Urinary bladder (tissue), 4 donors: ENCODE data around the gene ARHGAP26. TPM values are rescaled to one million over a fixed set of nuclear protein-coding genes. Genes with fewer than 3 reads are reported as not detected.

Experiments used
- DNase-seq: peaks from one replicate; pipeline ENCODE4 v3.0.0-alpha.2; 2015; ENCODE audit errors: extremely low spot score
- H3K27ac ChIP-seq: one replicate; pipeline ENCODE4 v1.5.1; 2013; ENCODE audit warnings: low read depth, mild to moderate bottlenecking, moderate library complexity
- H3K36me3 ChIP-seq: one replicate; pipeline ENCODE4 v1.6.1; 2013; ENCODE audit warnings: mild to moderate bottlenecking, moderate library complexity; ENCODE audit not compliant: insufficient read depth
- H3K4me1 ChIP-seq: one replicate; pipeline ENCODE4 v1.6.1; 2013; ENCODE audit warnings: mild to moderate bottlenecking, moderate library complexity; ENCODE audit not compliant: insufficient read depth
- H3K4me3 ChIP-seq: one replicate; pipeline ENCODE4 v1.5.1; 2013; ENCODE audit warnings: low read depth, low read length
- WGBS: extraction: QIAGEN DNeasy Blood & Tissue Kit; methylation state at CpG from one replicate; pipeline ENCODE4 v1.1.7; 2013; 5-methylcytosine and 5-hydroxymethylcytosine counted together
- polyA plus RNA-seq: library from polyadenylated mRNA; stranded (reverse); fragments of 200-250 nt; gene quantifications from one replicate; pipeline ENCODE4 v1.2.3, GENCODE V29; 2013
- total RNA-seq: library from RNA; depleted of rRNA; stranded (reverse); fragments of >200 nt; gene quantifications from one replicate; pipeline ENCODE4 v1.2.3, GENCODE V29; 2014
- donor health status: healthy with polysubstance abuse.
- donor health status: healthy.

The ARHGAP26 gene
- total and polyA plus RNA-seq, 2 donors, result 5.7 to 54.2 TPM

GRCh38 chr5:143159031-143159430 is 388.9 kb downstream of the ARHGAP26 start:
- Histone ChIP-seq H3K4me1 (no peaks in the 10 kb centered on the region), H3K27ac (no peak overlapping the region), H3K36me3 (no peaks in the 10 kb centered on the region), H3K4me3 (no peak overlapping the region)
- no peak for DNase-seq
- WGBS, result 65% methylated on average over 3 of the region's 3 CpGs

GRCh38 chr5:143161885-143162540 is 391.8 kb downstream of the ARHGAP26 start:
- 86% methylated on average over 5 of the region's 5 CpGs for WGBS
- DNase-seq, result no peak
- Histone ChIP-seq H3K4me3 (no peak overlapping the region), H3K27ac (no peak overlapping the region), H3K4me1 (no peaks in the 10 kb centered on the region), H3K36me3 (no peaks in the 10 kb centered on the region)

GRCh38 chr5:143162810-143163209 is 392.6 kb downstream of the ARHGAP26 start:
- WGBS, result 99% methylated on average over 3 of the region's 3 CpGs
- Histone ChIP-seq H3K36me3 (no peaks in the 10 kb centered on the region), H3K4me1 (no peaks in the 10 kb centered on the region)

GRCh38 chr5:143164557-143164956 is 394.4 kb downstream of the ARHGAP26 start:
- Histone ChIP-seq H3K36me3 (no peaks in the 10 kb centered on the region), H3K4me1 (no peaks in the 10 kb centered on the region), H3K27ac (no peak overlapping the region), H3K4me3 (no peak overlapping the region)
- no peak for DNase-seq
- WGBS, result 95% methylated on average over 4 of the region's 4 CpGs

More at GRCh38 chr5:143162810-143163209, 392.6 kb downstream of the ARHGAP26 start:
- H3K27ac ChIP-seq, result no peak overlapping the region
- no peak for DNase-seq
- H3K4me3 ChIP-seq, result no peak overlapping the region

GRCh38 chr5:143165049-143165880 is 395.1 kb downstream of the ARHGAP26 start:
- 93% methylated on average over 12 of the region's 12 CpGs for WGBS
- DNase-seq, result no peak
- H3K4me1 ChIP-seq, result no peaks in the 10 kb centered on the region
- H3K4me3 ChIP-seq, result no peak overlapping the region
- H3K36me3 ChIP-seq, result no peaks in the 10 kb centered on the region
- no peak overlapping the region for H3K27ac ChIP-seq

GRCh38 chr5:143166090-143166489 is 395.9 kb downstream of the ARHGAP26 start:
- Histone ChIP-seq H3K27ac (no peak overlapping the region), H3K36me3 (no peaks in the 10 kb centered on the region), H3K4me3 (no peak overlapping the region), H3K4me1 (no peaks in the 10 kb centered on the region)
- WGBS, result 99% methylated on average over 4 of the region's 4 CpGs
- no peak for DNase-seq

GRCh38 chr5:143166661-143167420 is 396.7 kb downstream of the ARHGAP26 start:
- no peaks in the 10 kb centered on the region for H3K4me1 ChIP-seq
- no peaks in the 10 kb centered on the region for H3K36me3 ChIP-seq
- WGBS, result 95% methylated on average over 8 of the region's 8 CpGs
- no peak overlapping the region for H3K27ac ChIP-seq
- no peak for DNase-seq
- H3K4me3 ChIP-seq, result no peak overlapping the region

- Histone ChIP-seq H3K4me3 (no peak overlapping the region), H3K4me1 (no peaks in the 10 kb centered on the region), H3K27ac (no peak overlapping the region), H3K36me3 (no peaks in the 10 kb centered on the region)
- 88% methylated on average over 2 of the region's 2 CpGs for WGBS
- no peak for DNase-seq
Measured at GRCh38 chr5:143168171-143168741, 398.1 kb downstream of the ARHGAP26 start.

GRCh38 chr5:143168921-143169810 is 399.0 kb downstream of the ARHGAP26 start:
- no peak for DNase-seq
- Histone ChIP-seq H3K27ac (no peak overlapping the region), H3K36me3 (no peaks in the 10 kb centered on the region), H3K4me1 (no peaks in the 10 kb centered on the region), H3K4me3 (no peak overlapping the region)
- WGBS, result 97% methylated on average over 3 of the region's 3 CpGs

- no peak for DNase-seq
- Histone ChIP-seq H3K36me3 (no peaks in the 10 kb centered on the region), H3K27ac (no peak overlapping the region), H3K4me1 (no peaks in the 10 kb centered on the region), H3K4me3 (no peak overlapping the region)
- WGBS, result 95% methylated on average over 3 of the region's 3 CpGs
Measured at GRCh38 chr5:143170104-143170503, 399.9 kb downstream of the ARHGAP26 start.

GRCh38 chr5:143170977-143171376 is 400.8 kb downstream of the ARHGAP26 start:
- Histone ChIP-seq H3K36me3 (no peaks in the 10 kb centered on the region), H3K4me3 (no peak overlapping the region), H3K4me1 (no peaks in the 10 kb centered on the region), H3K27ac (no peak overlapping the region)
- WGBS, result 98% methylated on average over 2 of the region's 2 CpGs
- no peak for DNase-seq

- H3K4me3 ChIP-seq, result no peak overlapping the region
- no peak overlapping the region for H3K27ac ChIP-seq
- DNase-seq, result no peak
- H3K4me1 ChIP-seq, result no peaks in the 10 kb centered on the region
- no peaks in the 10 kb centered on the region for H3K36me3 ChIP-seq
- WGBS, result 94% methylated on average over 5 of the region's 5 CpGs
Measured at GRCh38 chr5:143172739-143173138, 402.6 kb downstream of the ARHGAP26 start.
